GM12878 (cell line): ENCODE measurements around the gene SLX9.

Experiments used
- CTCF ChIP-seq, 3 experiments: IDR thresholded peaks in 2 of 3; conservative IDR thresholded peaks in 1 of 3; 2 replicates each; pipeline ENCODE4 v1.5.1; 2011; ENCODE audit warnings: low read depth in 3 of 3, low read length in 3 of 3, mild to moderate bottlenecking in 3 of 3, control low read depth in 2 of 3, moderate library complexity in 2 of 3, inconsistent platforms in 1 of 3, mixed read lengths in 1 of 3; ENCODE audit not compliant: control insufficient read depth in 2 of 3, insufficient read depth in 1 of 3; ENCODE audit errors: extremely low read depth in 1 of 3
- NFYB ChIP-seq: IDR thresholded peaks from 2 replicates; pipeline ENCODE4 v1.6.1; 2011; ENCODE audit warnings: low read depth, mild to moderate bottlenecking, low read length, improper control_type of control experiment, moderate library complexity; ENCODE audit not compliant: insufficient read depth
- POLR2AphosphoS5 ChIP-seq: IDR thresholded peaks from 2 replicates; pipeline ENCODE4 v1.6.1; 2011; ENCODE audit warnings: mild to moderate bottlenecking, low read length, inconsistent platforms
- REST ChIP-seq: IDR thresholded peaks from 2 replicates; pipeline ENCODE4 v1.6.1; 2012; ENCODE audit warnings: mild to moderate bottlenecking, low read depth, low read length
- TAF1 ChIP-seq: IDR thresholded peaks from 2 replicates; pipeline ENCODE4 v1.6.1; 2011; ENCODE audit warnings: mild to moderate bottlenecking, low read depth, low read length, borderline replicate concordance

GRCh38 chr21:44967082-44968047 lies 27.5 kb downstream of the SLX9 start:
- TF ChIP-seq NFYB (no peak), CTCF (IDR thresholded peaks at IDR 0.05 in 2 of 3, conservative IDR thresholded peaks at IDR 0.05 in 1 of 3; ENCODE audit: control insufficient read depth in 2 of 3, extremely low read depth in 1 of 3, insufficient read depth in 1 of 3, low read depth in 3 of 3, low read length in 3 of 3) (no peak), REST (no peak), POLR2AphosphoS5 (no peak), TAF1 (no peak)
